HG03354 (cell line): Measurements from ENCODE around the gene SPRR2A.
"Not testable (repeated sequence)": the region's sequence is repeated elsewhere in the genome, so short reads cannot be mapped to it uniquely, and the experiment has no call there.

Experiments used
- ATAC-seq: cut with Tn5 transposase; IDR thresholded peaks from one replicate; pipeline ENCODE4 v1.9.1; 2021; ENCODE audit warnings: mild to moderate bottlenecking; ENCODE audit not compliant: unreplicated experiment, poor library complexity, severe bottlenecking

Gene SPRR2A

GRCh38 chr1:153057375-153057774, at the start of gene SPRR2A:
SPRR2A (minus strand) TSS chr1:153057512; CDS start chr1:153056735, 777 bp downstream.
- ATAC-seq = no peak

GRCh38 chr1:153100245-153100644, 42.9 kb upstream of the SPRR2A start:
- ATAC-seq = no peak

GRCh38 chr1:153099461-153100045, 42.2 kb upstream of the SPRR2A start:
- no peak for ATAC-seq

GRCh38 chr1:153095764-153096163, 38.5 kb upstream of the SPRR2A start:
- no peak for ATAC-seq

- no peak for ATAC-seq
Measured at GRCh38 chr1:153094426-153094825, 37.1 kb upstream of the SPRR2A start, which contains the start of gene SPRR2E. SPRR2E (minus strand) TSS chr1:153094526; CDS start chr1:153093751, 775 bp downstream.

- ATAC-seq = no peak
Measured at GRCh38 chr1:153087652-153088051, 30.3 kb upstream of the SPRR2A start.

- no peak for ATAC-seq
Measured at GRCh38 chr1:153081736-153082135, 24.4 kb upstream of the SPRR2A start.

- no peak for ATAC-seq
Measured at GRCh38 chr1:153072806-153073726, 15.8 kb upstream of the SPRR2A start.

- ATAC-seq = no peak
Measured at GRCh38 chr1:153071511-153071910, 14.2 kb upstream of the SPRR2A start, which contains the start of gene SPRR2B. SPRR2B (minus strand) TSS chr1:153071611; CDS start chr1:153070839, 772 bp downstream.

GRCh38 chr1:153070243-153070642, 12.9 kb upstream of the SPRR2A start:
- ATAC-seq = no peak

- no peak for ATAC-seq
Measured at GRCh38 chr1:153058826-153059784, 1.8 kb upstream of the SPRR2A start.

GRCh38 chr1:153058154-153058553, 842 bp upstream of the SPRR2A start:
- ATAC-seq = no peak

- ATAC-seq = not testable (repeated sequence)
Measured at GRCh38 chr1:153056111-153056510, 1.2 kb downstream of the SPRR2A start.

GRCh38 chr1:153049211-153049610, 8.1 kb downstream of the SPRR2A start:
- ATAC-seq = no peak

- ATAC-seq = no peak
Measured at GRCh38 chr1:153040950-153041631, 16.2 kb downstream of the SPRR2A start, which contains the start of gene SPRR2D. SPRR2D (minus strand) TSS chr1:153041120; CDS start chr1:153040346, 774 bp downstream.

GRCh38 chr1:153035211-153035610, 22.1 kb downstream of the SPRR2A start:
- no peak for ATAC-seq

GRCh38 chr1:153032677-153033308, 24.5 kb downstream of the SPRR2A start:
- ATAC-seq = no peak

GRCh38 chr1:153032073-153032472, 25.2 kb downstream of the SPRR2A start:
- no peak for ATAC-seq

- no peak for ATAC-seq
Measured at GRCh38 chr1:153030895-153031294, 26.4 kb downstream of the SPRR2A start, which contains the start of gene SPRR1B. SPRR1B (plus strand) TSS chr1:153031203; CDS start chr1:153032346, 1,143 bp downstream.
